Left renal pelvis (tissue), 4 donors: ENCODE results near the gene TNFSF13. TPM values are rescaled to one million over a fixed set of nuclear protein-coding genes. Genes with fewer than 3 reads are reported as not detected.

Experiments used
- DNase-seq, 4 donors: peaks; one replicate each; pipeline ENCODE4 v3.0.0-alpha.2; 2013; ENCODE audit warnings: low read depth in 4 of 4, low spot score in 3 of 4
- polyA plus RNA-seq, 4 donors: library from polyadenylated mRNA; unstranded; fragments of 120-200 nt; gene quantifications; one replicate each; pipeline ENCODE4 v1.2.1, GENCODE V29; 2013; ENCODE audit not compliant: insufficient read length in 4 of 4

Gene TNFSF13
- polyA plus RNA-seq, 4 donors, result 7.1 to 15.7 (median 12.7) TPM

GRCh38 chr17:7573324-7574080 is 15.0 kb downstream of the TNFSF13 start:
- DNase-seq, result peak in 3 of 4 donors; percentile 72 to 86 (median 84)

DNA sequence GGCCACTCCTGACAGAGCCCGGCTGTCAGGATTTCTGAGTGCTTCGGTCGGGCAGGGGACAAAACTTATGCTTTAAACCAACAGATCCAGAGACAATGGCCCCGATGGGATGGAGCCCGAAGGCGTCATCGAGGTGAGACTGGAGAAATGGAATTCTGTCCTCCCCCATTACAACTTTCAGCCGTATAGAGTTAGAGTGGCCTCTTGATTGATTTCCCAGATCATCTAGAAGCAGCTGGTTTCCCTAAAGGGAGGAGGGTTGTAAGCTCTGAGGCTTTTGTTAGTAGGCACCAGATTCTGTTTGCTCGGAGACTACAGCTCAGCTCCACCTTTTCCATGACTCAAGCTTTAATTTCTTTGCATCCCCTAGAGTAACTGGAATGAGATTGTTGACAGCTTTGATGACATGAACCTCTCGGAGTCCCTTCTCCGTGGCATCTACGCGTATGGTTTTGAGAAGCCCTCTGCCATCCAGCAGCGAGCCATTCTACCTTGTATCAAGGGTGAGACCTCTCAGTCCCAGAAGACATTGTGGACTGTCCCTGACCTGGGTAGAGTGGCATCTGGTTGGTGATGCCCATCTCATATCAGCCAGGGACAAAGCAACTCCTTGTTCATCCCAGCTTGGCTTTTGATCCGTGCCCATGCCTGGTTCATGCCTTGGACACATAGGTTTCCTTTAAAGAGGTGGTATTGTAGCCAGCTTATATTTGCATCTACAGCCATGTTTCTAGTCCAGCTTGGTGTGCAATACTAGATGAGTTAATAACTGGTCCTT is 15.8 kb downstream of the TNFSF13 start:
- no peak for DNase-seq

GRCh38 chr17:7575481-7575883 is 16.9 kb downstream of the TNFSF13 start:
- no peak for DNase-seq

- no peak for DNase-seq
Observed at GRCh38 chr17:7575959-7576358, 17.4 kb downstream of the TNFSF13 start.

DNA sequence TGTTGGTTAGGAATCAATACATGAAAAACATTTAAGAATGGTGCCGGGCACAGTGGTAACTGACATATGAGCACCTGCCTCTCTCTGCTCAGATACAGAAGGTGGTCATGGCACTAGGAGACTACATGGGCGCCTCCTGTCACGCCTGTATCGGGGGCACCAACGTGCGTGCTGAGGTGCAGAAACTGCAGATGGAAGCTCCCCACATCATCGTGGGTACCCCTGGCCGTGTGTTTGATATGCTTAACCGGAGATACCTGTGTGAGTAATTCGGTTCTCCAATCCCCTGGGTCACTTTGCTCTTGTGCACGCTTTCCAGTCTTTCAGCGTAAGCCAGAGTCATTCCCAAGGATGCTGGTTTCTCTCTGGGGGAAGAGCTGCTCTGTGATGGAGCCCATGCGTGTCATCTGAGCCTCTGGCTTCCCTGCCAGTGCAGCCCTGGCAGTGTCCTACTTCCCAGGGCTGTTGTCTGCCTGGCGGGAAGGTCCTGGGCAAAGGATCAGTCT is 17.9 kb downstream of the TNFSF13 start:
- no peak for DNase-seq

DNA sequence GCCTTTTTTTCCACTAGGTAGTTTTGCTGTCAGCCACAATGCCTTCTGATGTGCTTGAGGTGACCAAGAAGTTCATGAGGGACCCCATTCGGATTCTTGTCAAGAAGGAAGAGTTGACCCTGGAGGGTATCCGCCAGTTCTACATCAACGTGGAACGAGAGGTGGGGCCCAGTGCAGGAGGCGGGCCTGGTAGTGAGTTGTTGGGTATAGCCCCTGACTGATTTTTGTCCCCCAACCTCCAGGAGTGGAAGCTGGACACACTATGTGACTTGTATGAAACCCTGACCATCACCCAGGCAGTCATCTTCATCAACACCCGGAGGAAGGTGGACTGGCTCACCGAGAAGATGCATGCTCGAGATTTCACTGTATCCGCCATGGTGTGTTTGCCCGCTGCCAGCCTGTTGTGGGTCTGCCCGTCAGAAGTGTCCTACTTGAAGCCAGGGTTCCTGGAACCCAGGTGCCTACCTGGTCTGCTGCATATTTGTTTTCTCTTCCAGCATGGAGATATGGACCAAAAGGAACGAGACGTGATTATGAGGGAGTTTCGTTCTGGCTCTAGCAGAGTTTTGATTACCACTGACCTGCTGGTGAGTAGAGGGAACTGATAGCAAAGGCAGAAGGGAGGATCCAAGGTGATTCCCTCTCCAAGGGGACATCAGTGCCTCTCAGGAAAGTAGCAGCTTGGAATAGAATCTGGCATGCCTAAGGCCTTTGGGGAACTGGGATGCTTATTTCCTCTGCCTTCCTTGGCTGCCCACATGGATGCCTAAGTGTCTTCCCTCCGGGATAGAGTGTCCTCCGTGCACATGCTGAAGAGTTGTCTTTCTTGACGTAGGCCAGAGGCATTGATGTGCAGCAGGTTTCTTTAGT is 19.0 kb downstream of the TNFSF13 start:
- DNase-seq, result no peak

- DNase-seq, result no peak
Observed at GRCh38 chr17:7579001-7579833, 20.7 kb downstream of the TNFSF13 start, which contains the start of gene CD68. Gene CD68, plus strand, starts transcription at chr17:7579638. Its CDS starts 40 bp downstream, at chr17:7579678.

- no peak for DNase-seq
Observed at GRCh38 chr17:7579834-7580603, 21.5 kb downstream of the TNFSF13 start.

DNA sequence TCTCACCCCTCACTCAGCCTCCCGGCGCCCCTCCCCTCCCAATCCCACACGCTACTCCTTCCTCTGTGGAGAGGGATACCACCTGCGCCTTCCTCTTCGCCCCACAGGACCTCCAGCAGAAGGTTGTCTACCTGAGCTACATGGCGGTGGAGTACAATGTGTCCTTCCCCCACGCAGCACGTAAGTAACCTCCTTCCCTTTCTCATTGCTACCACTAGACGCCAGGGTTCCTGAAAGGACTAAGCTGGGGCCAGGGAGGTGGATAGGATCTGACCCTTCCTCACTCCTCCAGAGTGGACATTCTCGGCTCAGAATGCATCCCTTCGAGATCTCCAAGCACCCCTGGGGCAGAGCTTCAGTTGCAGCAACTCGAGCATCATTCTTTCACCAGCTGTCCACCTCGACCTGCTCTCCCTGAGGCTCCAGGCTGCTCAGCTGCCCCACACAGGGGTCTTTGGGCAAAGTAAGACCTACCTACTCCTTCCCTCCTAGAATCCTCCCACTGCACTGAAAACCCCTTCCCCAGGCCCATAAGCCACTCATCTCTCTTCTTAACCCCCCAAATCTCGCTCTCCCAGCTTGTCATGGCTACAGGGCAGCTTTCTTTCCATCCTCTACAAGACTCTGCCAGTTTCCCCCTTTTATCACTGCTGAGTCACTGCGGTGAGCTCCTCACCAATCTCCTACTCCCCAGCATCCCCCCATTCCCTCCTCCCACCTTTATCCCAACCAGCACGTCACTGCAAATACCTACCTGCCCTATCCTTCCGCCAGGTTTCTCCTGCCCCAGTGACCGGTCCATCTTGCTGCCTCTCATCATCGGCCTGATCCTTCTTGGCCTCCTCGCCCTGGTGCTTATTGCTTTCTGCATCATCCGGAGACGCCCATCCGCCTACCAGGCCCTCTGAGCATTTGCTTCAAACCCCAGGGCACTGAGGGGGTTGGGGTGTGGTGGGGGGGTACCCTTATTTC is 22.3 kb downstream of the TNFSF13 start:
- no peak for DNase-seq

- DNase-seq, result no peak
Observed at GRCh38 chr17:7582396-7583252, 24.1 kb downstream of the TNFSF13 start.

DNA sequence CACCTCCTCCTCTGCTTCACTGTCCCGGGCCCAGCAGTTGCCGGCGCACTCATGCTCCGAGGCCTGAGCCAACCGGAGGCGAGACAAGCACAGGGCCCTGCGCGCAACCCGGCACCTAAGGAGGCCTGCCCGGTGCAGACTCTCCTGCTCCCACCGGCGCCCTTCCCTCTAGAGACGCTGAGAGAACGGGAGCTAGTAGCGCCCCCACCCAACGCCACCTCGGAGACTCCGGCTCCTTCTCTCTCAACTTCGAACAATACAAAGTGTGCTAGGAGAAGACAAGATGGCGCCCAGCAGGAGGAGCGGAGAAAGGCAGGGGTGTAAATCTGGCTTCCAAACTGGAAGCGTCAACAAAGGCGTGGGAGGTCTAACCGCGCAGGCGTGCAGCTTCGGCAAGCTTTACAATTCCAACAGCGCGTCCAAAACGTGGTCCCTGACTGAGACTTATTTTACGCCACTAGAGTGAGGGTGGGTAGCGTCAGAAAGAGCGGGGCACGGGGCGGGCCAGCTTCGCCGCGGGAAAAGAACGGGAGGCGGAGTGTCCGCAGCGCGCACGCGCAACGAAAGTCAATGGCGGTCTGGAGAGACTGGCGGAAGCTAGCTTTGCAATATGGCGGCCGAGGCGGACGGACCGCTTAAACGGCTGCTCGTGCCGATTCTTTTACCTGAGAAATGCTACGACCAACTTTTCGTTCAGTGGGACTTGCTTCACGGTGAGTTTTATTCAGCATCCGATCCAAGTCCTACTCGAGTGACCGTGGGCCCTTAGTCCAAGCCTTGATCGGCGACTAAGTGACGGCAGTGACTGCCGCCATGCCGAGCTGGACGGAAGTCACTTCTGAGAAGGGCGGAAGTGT is 24.9 kb downstream of the TNFSF13 start, which contains the start of gene MPDU1:
TSS of gene MPDU1 (plus strand) at position 600 of the 857 bp plus-strand sequence. CDS start at position 611, 11 bp downstream.
- peak; percentile 94 to 97 (median 96) for DNase-seq

DNA sequence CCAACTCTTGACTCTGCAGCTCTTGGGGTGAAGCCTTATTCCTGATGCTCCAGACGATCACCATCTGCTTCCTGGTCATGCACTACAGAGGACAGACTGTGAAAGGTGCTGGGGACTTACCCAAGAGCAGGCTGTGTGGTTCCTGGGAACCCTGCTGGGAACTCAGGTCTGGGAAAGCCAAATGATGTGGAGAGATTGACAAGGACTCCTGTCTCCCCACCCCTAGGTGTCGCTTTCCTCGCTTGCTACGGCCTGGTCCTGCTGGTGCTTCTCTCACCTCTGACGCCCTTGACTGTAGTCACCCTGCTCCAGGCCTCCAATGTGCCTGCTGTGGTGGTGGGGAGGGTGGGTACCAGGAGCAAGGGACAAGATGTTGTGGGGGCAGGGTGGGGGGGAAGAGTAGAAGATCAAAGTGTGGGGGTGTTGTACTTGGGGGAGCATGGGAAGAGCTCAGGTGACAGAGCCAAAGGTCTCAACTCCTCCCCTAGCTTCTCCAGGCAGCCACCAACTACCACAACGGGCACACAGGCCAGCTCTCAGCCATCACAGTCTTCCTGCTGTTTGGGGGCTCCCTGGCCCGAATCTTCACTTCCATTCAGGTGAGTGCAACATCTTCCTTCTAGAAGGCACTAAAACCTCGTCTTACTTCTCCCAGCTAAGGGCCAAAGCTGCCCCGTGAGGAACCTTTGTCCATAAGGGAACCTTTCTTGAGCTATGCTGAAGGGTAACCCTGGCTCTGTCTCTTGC is 28.3 kb downstream of the TNFSF13 start:
- no peak for DNase-seq

- no peak for DNase-seq
Observed at GRCh38 chr17:7587420-7588151, 29.0 kb downstream of the TNFSF13 start.

DNA sequence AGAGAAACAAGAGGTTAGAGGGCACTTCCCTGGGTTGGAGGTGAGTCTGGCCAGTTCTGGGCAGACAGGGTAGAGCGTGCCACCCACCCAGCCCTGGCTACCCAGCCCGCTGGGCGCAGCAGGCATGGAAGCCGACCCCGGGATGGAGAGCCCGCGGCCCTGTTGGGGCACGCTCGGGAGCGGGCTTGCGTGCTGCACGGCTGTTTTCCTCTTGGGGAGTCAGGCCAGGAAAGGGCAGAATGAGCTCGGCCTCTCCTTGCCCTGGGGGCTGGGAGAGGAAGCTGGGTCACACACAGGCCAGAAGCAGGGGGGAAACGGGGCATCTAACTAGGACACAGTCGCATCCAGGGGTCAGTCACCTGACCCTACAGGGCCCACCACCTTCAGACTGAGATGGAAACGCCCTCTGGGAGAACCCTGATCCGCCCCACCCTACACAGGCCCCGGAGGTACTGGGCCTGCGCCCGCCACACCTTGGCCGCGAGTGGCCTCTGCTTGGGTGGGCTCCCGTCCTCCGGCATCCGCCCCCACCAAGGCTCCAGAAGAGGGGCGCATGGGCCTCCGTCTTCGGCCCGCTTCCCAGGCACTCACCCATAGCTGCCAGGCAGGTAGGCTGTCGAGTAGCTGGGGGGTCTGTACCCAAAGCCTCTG is 30.1 kb downstream of the TNFSF13 start:
- no peak for DNase-seq
